Thyroid gland (tissue), 4 donors: ENCODE data around the gene CALD1.

ENCODE experiments used
- CTCF ChIP-seq, 6 experiments: fragments of 200-600 bp in 3 of 6; fragments of 450-650 bp in 3 of 6; sonication (generic) in 3 of 6; IDR thresholded peaks; one replicate each; pipeline ENCODE4 v1.5.1; 2016 to 2019; ENCODE audit warnings: antibody characterized with exemption in 6 of 6, mild to moderate bottlenecking in 2 of 6, inconsistent platforms in 1 of 6, moderate library complexity in 1 of 6
- POLR2A ChIP-seq, 2 donors: fragments of 450-650 bp; IDR thresholded peaks; one replicate each; pipeline ENCODE4 v1.6.1; 2017; ENCODE audit warnings: antibody characterized with exemption in 2 of 2, mild to moderate bottlenecking in 2 of 2, moderate library complexity in 1 of 2

- no peak for TF ChIP-seq POLR2A (IDR thresholded peaks at IDR 0.05)
- no peak for TF ChIP-seq CTCF (IDR thresholded peaks at IDR 0.05)
Observed at GRCh38 chr7:134795231-134795630, 15.8 kb downstream of the CALD1 start.
